HK-2 (cell line): ENCODE measurements around the gene CPLANE1.
"Not testable (repeated sequence)": the region's sequence is repeated elsewhere in the genome, so short reads cannot be mapped to it uniquely, and the experiment has no call there.

Experiments
- DNase-seq: peaks from one replicate; pipeline ENCODE4 v3.0.0-alpha.2; 2018; ENCODE audit not compliant: unreplicated experiment

CPLANE1 gene

GRCh38 chr5:37248970-37249814 lies at the start of gene CPLANE1:
CPLANE1 (minus strand) TSS chr5:37249376; CDS start chr5:37247698, 1,678 bp downstream.
- DNase-seq, result peak; percentile 76

DNA sequence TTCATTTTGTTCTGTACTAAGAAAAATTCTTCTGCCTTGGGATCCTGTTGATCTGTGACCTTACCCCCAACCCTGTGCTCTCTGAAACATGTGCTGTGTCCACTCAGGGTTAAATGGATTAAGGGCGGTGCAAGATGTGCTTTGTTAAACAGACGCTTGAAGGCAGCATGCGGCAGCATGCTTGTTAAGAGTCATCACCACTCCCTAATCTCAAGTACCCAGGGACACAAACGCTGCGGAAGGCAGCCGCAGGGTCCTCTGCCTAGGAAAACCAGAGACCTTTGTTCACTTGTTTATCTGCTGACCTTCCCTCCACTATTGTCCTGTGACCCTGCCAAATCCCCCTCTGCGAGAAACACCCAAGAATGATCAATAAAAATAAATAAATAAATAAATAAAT lies 47.1 kb upstream of the CPLANE1 start:
- not testable (repeated sequence) for DNase-seq

DNA sequence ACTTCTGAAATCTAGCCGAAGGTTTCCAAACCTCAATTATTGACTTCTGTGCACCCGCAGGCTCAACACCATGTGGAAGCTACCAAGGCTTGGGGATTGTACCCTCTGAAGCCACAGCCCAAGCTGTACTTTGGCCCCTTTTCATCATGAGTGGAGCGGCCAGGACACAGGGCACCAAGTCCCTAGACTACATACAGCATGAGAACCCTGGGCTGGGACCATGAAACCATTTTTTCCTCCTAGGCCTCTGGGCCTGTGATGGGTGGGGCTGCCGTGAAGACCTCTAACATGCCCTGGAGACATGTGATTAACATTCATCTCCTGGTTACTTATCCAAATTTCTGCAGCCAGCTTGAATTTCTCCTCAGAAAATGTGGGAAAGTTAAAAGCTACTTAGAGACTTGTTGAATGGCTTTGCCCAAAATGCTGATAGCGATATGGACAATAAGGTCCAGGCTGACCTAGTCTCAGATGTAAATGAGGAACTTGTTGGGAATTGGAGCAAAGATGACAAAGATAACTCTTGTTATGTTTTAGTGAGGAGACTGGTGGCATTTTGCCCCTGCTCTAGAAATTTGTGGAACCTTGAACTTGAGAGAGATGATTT lies 34.1 kb upstream of the CPLANE1 start:
- no peak for DNase-seq

DNA sequence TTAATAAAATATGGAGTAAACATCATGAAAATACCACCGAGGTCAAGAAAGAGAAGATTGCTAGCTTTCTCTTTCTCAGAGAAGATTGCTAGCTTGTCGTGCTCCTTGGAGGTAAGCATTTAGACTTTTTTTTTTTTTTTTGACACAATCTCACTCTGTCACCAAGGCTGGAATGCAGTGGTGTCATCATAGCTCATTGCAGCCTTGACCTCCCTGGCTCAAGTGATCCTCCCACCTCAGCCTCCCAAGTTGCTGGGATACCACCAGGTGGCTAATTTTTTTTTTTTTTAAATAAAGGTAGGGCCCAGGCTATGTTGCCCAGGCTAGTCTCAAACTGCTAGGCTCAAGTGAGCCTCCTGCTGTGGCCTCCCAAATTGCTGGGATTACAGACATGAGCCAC lies 26.3 kb upstream of the CPLANE1 start:
- no peak for DNase-seq

DNA sequence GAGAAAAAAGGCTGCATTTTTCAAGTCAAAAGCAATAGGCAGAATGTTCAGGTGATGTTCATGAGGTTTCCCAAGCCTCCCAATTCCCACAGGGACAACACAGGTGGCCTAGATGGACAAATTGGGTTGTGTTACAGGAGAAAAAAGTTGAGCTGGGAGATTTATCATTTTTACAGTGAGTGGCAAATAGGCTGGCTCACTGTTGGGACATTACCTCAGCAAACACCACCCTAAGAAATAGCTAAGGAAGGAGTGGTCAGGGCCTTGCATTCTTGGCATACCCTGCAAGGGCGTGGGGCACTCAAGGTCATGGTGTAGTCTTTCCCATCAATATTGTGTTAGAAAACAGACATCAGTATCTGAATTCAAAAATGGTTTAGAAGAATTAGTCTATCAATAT lies 23.3 kb upstream of the CPLANE1 start:
- peak; percentile 33 for DNase-seq

GRCh38 chr5:37268100-37268499 lies 18.9 kb upstream of the CPLANE1 start:
- not testable (repeated sequence) for DNase-seq

DNA sequence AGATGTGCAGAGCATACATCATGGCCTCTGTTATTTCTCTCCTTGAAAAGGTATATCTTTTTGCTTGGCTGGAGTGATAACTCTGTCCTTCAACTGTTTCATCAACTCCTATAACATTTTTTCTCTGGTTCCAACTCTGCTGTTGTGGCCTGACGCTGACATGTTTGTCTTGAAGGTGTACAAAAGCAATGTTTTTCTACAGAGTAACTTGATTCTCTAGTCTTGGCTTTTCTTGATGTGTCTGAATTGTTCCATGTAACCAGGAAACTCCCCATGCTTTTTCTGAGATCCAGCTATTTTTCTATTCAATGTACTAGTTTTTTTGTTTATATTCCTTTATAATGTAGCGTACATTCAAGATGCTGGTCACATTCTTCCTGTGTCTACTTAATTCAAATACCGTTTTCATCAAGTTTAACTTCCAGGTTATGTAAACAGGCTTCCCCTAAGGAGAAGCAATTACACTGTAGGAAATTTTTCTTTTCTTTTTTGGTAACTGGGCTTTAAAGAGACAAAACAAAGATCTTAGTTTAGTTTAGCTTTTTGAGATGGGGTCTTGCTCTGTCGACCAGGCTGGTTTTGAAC lies 6.7 kb upstream of the CPLANE1 start:
- DNase-seq, result no peak

DNA sequence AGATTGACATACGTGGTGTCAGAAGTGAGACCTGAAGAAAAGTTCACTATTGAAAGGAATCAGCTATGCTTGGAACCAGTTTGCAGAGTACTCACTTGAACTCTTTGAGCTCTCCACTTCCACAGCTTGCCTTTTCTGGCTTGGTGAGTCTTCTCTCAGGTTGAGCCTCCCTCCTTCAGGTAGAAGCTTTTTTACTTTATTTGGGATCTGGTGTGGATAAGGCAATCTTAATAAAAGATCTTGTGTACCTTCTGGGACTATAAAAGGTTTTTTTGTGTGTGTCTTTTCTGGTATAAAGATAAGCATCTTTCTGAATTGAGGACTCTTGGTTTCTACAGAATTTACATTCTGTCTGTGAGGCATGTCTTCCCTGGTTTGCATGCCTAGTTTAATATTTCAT lies 5.4 kb upstream of the CPLANE1 start:
- DNase-seq, result no peak

GRCh38 chr5:37251665-37252064 lies 2.5 kb upstream of the CPLANE1 start:
- DNase-seq, result no peak

- DNase-seq, result no peak
These were observed 614 bp upstream of the CPLANE1 start for GRCh38 chr5:37249815-37250164.

DNA sequence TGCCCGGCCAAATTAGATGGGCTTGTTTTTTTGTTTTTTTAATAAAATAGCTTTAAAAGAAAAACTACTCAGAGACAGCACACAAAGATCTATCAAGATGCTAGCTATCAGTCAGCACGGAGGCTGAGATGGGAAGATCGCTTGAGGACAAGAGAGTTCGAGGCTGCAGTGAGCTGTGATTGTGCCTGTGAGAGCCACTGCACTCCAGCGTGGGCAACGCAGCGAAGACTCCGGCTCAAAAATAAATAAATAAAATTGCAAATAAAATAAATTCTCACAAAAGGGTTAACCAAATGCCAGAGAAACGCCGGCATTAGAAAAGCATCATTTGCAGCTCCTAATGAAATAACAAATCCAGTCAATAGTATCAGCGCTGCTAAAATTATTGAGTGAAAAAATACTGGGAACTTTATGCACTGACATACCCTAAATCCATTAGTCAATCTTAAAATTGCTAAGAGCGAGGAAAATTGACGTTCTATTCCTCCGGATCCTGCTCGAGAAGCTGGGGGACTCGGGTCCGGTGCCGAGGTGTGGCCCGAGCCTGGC lies 681 bp downstream of the CPLANE1 start:
- peak; percentile 10 for DNase-seq

GRCh38 chr5:37247496-37247895 lies 1.7 kb downstream of the CPLANE1 start:
- no peak for DNase-seq

DNA sequence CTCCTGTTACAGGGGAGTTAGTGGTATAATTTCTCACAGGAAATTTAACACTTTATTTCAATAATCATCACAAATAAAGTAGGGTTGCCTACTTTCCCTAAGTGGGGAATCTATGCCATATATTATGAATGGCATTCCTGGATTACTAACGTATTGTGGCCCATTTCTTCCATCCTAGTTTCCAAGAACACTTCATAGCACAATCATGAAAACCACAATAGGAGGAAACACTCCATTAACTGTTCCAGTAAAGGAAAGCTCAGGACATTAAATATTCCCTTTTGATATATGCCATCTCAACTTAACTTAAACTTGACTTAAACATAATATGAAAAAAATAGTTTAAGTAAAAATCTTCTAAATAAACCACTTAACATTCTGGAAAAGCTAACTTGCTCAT lies 2.1 kb downstream of the CPLANE1 start:
- no peak for DNase-seq

GRCh38 chr5:37234288-37234687 lies 14.9 kb downstream of the CPLANE1 start:
- DNase-seq, result no peak

- no peak for DNase-seq
These were observed 22.8 kb downstream of the CPLANE1 start for GRCh38 chr5:37226377-37226776.

GRCh38 chr5:37222181-37222580 lies 27.0 kb downstream of the CPLANE1 start:
- no peak for DNase-seq

DNA sequence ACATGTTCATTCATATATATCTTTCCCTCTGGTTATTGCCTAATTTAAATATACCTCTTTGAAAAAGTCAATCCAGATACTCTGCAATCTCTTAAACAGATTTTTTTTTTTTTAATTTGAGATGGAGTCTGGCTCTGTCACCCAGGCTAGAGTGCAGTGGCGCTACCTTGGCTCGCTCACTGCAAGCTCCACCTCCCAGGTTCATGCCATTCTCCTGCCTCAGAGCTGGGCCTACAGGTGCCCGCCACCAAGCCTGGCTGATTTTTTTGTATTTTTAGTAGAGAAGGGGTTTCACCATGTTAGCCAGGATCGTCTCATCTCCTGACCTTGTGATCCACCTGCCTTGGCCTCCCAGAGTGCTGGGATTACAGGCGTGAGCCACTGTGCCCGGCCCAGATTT lies 28.8 kb downstream of the CPLANE1 start:
- not testable (repeated sequence) for DNase-seq

DNA sequence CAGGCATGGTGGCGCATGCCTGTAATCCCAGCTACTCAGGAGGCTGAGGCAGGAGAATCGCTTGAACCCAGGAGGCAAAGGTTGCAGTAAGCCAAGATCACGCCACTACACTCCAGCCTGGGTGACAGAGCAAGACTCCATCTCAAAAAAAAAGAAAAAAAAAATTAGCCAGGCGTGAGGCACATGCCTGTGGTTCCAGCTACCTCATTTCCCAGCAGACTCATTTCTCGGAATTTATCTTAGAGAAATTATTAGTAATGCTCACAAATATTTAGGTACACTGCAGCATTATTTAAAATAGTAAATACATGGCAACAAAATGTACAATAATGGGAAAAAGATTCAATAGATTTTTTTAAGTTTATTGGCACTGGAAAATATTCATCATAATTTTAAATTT lies 29.8 kb downstream of the CPLANE1 start:
- not testable (repeated sequence) for DNase-seq

GRCh38 chr5:37217976-37218375 lies 31.2 kb downstream of the CPLANE1 start:
- DNase-seq, result no peak

DNA sequence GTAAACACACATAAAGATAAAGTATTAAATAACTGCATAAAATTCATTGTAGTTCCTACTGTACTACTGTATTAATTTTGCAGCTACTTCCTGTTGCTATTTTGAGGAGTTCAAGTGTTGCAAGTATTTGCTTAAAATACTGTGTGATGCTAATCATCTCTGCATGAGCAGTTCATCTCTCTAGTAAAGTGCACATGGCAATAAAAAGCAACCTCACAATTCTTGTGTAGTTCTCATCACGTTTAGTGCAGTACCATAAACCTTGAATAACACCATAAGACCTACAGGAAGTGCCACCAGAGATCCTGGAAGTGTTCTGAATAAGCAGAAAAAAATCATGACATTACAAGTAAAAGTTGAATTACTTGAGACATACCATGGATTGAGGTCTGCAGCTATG lies 34.6 kb downstream of the CPLANE1 start:
- DNase-seq, result no peak

DNA sequence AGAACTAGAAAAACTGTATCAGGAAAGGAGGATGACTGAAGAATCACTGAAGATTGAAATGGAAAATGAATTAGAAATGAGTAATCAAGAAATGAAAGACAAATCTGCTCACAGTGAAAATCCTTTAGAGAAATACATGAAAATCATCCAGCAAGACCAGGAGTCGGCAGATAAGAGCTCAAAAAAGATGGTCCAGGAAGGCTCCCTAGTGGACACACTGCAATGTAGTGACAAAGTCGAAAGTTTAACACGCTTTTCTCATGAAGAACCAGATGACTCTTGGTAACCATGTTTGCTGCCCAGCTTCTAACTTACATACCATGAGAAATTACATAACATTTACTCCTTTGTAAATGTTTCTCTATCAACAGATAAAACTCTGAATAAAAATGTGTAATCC lies 37.1 kb downstream of the CPLANE1 start:
- DNase-seq, result no peak

DNA sequence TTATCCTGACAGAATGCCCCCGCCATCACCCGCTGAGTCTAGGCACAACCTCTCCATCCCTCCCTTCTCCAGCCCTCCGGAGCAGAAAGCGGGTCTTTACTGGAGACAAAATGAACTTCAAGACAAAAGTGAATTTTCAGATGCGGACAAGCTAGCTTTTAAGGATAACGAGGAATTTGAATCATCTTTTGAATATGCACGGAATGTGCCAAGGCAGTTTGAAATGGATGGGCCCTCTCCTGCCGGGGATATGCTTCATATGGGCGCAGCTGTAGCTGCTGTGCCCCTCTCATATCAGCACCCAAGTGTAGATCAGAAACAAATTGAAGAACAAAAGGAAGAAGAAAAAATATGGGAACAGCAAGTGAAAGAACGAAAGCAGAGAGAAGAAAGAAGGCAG lies 37.5 kb downstream of the CPLANE1 start:
- DNase-seq, result no peak
